C4-2B (cell line): ENCODE data around the gene KLHL18.

Experiments used
- H3K27ac ChIP-seq: fragments of 450-650 bp; 2 replicates; pipeline ENCODE4 v1.5.1; 2017
- CTCF ChIP-seq: fragments of 450-650 bp; conservative IDR thresholded peaks from 2 replicates; pipeline ENCODE4 v1.5.1; 2017; ENCODE audit warnings: mild to moderate bottlenecking
- ZFX ChIP-seq: fragments of 450-650 bp; IDR thresholded peaks from 2 replicates; pipeline ENCODE4 v1.6.1; 2017

Gene KLHL18

DNA sequence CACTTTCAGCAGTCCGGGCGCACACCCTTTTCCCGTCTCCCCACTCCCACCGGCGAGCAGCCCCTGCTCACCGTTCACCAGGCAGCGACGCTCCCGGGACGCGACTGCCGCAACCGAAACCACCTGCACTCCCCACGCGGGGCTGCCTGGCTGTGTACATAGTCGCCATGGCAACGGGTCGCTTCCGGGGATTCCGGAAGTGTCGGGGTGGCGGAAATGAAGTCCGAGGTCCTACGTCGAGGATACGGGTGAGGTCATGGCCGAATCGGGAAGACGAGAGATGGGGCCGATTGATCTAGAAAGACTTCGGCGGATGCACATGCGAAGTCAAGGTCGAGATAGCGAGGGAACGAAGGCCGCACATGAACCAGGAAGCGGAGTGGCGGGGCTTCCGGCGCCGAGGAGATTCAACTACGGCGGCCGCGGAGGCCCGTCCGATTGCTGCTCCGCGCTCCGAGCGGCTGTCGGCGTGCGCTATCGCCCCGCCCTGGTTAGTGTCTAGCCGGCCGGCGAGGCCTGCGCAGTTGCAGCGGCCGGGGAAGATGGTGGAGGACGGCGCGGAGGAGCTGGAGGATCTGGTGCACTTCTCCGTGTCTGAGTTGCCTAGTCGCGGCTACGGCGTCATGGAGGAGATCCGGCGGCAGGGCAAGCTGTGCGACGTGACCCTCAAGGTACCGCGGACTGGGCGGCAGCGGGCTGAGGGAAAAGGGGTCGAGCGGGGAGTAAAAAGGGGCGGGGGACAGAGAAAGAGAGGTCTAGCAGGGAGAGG lies at the start of gene KLHL18, which contains the start of gene KIF9:
TSS of gene KLHL18 (plus strand) at position 521 of the 769 bp plus-strand sequence. CDS start at position 543, 22 bp downstream.
TSS of gene KIF9 (minus strand) at position 376 of the 769 bp plus-strand sequence. CDS start 5,425 bp downstream, outside the sequence.
- no peak for TF ChIP-seq CTCF
- peak; percentile 72 for TF ChIP-seq ZFX
- peak within 1 kb of the TSS; percentile 87 for H3K27ac ChIP-seq

GRCh38 chr3:47238017-47238416 lies 44.7 kb upstream of the KLHL18 start:
- TF ChIP-seq CTCF (no peak), ZFX (no peak)
- no peak overlapping the region for H3K27ac ChIP-seq

- no peak overlapping the region for H3K27ac ChIP-seq
- TF ChIP-seq CTCF (no peak), ZFX (no peak)
These were observed 42.8 kb upstream of the KLHL18 start for GRCh38 chr3:47239929-47240328.

- no peak overlapping the region for H3K27ac ChIP-seq
- TF ChIP-seq ZFX (no peak), CTCF (no peak)
These were observed 39.2 kb upstream of the KLHL18 start for GRCh38 chr3:47243419-47244147.

DNA sequence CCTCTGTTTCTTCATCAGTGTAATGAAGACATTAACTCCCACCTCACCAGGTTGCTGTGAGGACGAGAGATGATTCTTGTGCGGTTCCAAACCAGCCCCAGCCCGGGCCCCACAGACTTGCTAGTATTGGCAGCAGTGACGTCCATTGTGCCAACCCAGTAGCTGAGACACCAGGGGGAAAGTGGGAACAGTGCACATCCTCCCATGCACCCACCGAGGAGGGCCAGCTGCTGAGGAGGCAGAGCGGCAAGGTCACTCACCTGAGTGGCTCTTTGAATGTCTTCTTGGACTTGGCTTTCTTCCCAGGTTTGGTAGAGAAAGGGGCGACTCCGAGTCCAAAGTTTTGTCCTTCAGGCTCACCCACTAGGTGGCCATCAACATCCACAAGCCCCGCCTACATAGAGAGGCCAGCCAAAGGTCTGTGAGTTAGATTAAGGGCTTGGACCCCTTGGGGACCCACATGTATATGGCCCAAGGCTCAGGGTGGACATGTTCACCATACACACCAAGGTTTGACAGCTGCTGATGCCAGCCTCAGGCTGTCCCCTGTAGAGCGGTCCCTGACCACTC lies 38.1 kb upstream of the KLHL18 start:
- no peak overlapping the region for H3K27ac ChIP-seq
- TF ChIP-seq CTCF, result no peak
- no peak for TF ChIP-seq ZFX

DNA sequence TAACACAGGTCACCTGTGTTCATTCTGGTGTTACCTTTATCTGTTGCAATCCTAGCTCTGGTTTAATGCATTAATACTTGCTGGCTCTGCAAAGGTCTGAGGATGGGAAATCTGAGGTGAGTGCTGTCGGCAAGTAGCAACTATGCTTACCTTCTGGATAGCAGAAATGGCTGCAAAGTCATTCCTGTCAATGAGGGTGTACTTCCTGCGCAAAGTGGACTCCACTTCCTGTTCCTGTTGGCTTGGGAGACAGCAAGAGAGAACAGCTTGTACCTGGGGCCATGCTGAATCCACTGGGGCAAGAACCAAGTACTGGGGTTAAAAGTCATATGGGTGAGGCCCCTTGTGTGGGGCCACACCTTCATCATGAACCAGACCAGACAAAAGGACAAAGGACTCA lies 37.5 kb upstream of the KLHL18 start:
- TF ChIP-seq CTCF (no peak), ZFX (no peak)
- no peak overlapping the region for H3K27ac ChIP-seq
